ENCODE measurements around the gene NGB.

GRCh38 chr14:77230914-77231313 is 40.1 kb downstream of the NGB start:
- TF ChIP-seq CTCF (IDR thresholded peaks at IDR 0.05; ENCODE audit: low read depth, low read length, poor library complexity, severe bottlenecking) (no peak), EZH2phosphoT487 (IDR thresholded peaks at IDR 0.05; ENCODE audit: borderline replicate concordance, low read length) (no peak)
